WTC11 (cell line): ENCODE data around the gene SLC5A8. TPM values are rescaled to one million over a fixed set of nuclear protein-coding genes. Genes with fewer than 3 reads are reported as not detected.

Experiments used
- ATAC-seq: fragments of 200-7000 bp; cut with Tn5 transposase; 2 replicates; pipeline ENCODE4 v1.10.0; 2021; ENCODE audit warnings: mild to moderate bottlenecking, moderate library complexity
- CTCF ChIA-PET: fragments of 300-600 bp; sonication (Branson Sonifier 250); formaldehyde crosslinking; loops from one replicate; lab custom pipeline; 2021; ENCODE audit warnings: antibody characterized with exemption; lab: Charles Lee
- POLR2A ChIA-PET: fragments of 350-600 bp; sonication (Branson Sonifier 250); formaldehyde crosslinking; loops from one replicate; lab custom pipeline; 2021; ENCODE audit warnings: antibody characterized with exemption; lab: Charles Lee
- DNase-seq: peaks from one replicate; pipeline ENCODE4 v3.0.0; 2021; ENCODE audit warnings: low spot score
- H3K27ac Mint-ChIP-seq: 2 replicates; pipeline ENCODE4 v1.8.0; 2021; ENCODE audit warnings: mixed read lengths
- H3K27me3 Mint-ChIP-seq: 2 replicates; pipeline ENCODE4 v1.8.0; 2021; ENCODE audit warnings: low read depth, mild to moderate bottlenecking, moderate library complexity, mixed read lengths
- H3K36me3 Mint-ChIP-seq: 2 replicates; pipeline ENCODE4 v1.8.0; 2021; ENCODE audit warnings: mixed read lengths
- H3K4me1 Mint-ChIP-seq: 2 replicates; pipeline ENCODE4 v1.8.0; 2022; ENCODE audit warnings: mixed read lengths
- H3K4me3 Mint-ChIP-seq: 2 replicates; pipeline ENCODE4 v1.8.0; 2021; ENCODE audit warnings: mild to moderate bottlenecking, moderate library complexity, mixed read lengths
- H3K9me3 Mint-ChIP-seq: 2 replicates; pipeline ENCODE4 v1.8.0; 2021; ENCODE audit warnings: mixed read lengths
- ARID4B ChIP-seq: sonication (generic); formaldehyde crosslinking; IDR thresholded peaks from 2 replicates; pipeline ENCODE4 v1.8.0; 2023; ENCODE audit warnings: missing genetic modification reagents, mild to moderate bottlenecking, borderline replicate concordance
- E2F5 ChIP-seq: sonication (generic); formaldehyde crosslinking; IDR thresholded peaks from 2 replicates; pipeline ENCODE4 v1.8.1; 2022; ENCODE audit warnings: mild to moderate bottlenecking, moderate library complexity, missing genetic modification reagents
- ESRRA ChIP-seq: sonication (generic); formaldehyde crosslinking; IDR thresholded peaks from 2 replicates; pipeline ENCODE4 v1.8.1; 2022; ENCODE audit warnings: mild to moderate bottlenecking, missing genetic modification reagents, borderline replicate concordance
- ETV6 ChIP-seq: sonication (generic); formaldehyde crosslinking; IDR thresholded peaks from 2 replicates; pipeline ENCODE4 v1.8.1; 2022; ENCODE audit warnings: mild to moderate bottlenecking, missing genetic modification reagents
- FOXJ3 ChIP-seq: sonication (generic); formaldehyde crosslinking; IDR thresholded peaks from 2 replicates; pipeline ENCODE4 v1.9.0; 2021; ENCODE audit warnings: missing genetic modification reagents, mild to moderate bottlenecking, borderline replicate concordance
- GABPB1 ChIP-seq: sonication (generic); formaldehyde crosslinking; IDR thresholded peaks from 2 replicates; pipeline ENCODE4 v1.8.1; 2023; ENCODE audit warnings: mild to moderate bottlenecking, missing genetic modification reagents
- JAZF1 ChIP-seq: fragments of 250-450 bp; sonication (Bioruptor Pico); IDR thresholded peaks from 2 replicates; pipeline ENCODE4 v1.9.0; 2021; ENCODE audit warnings: moderate library complexity, mild to moderate bottlenecking, inconsistent platforms
- JUN ChIP-seq: sonication (generic); formaldehyde crosslinking; IDR thresholded peaks from 2 replicates; pipeline ENCODE4 v1.8.0; 2023; ENCODE audit warnings: mild to moderate bottlenecking, missing genetic modification reagents
- MAX ChIP-seq: sonication (generic); formaldehyde crosslinking; IDR thresholded peaks from 2 replicates; pipeline ENCODE4 v1.8.0; 2022; ENCODE audit warnings: mild to moderate bottlenecking, missing genetic modification reagents
- NFE2L1 ChIP-seq: sonication (generic); formaldehyde crosslinking; IDR thresholded peaks from 2 replicates; pipeline ENCODE4 v1.8.1; 2023; ENCODE audit warnings: missing genetic modification reagents
- NFYB ChIP-seq: sonication (generic); formaldehyde crosslinking; conservative IDR thresholded peaks from 2 replicates; pipeline ENCODE4 v1.8.0; 2022; ENCODE audit warnings: low read depth, missing genetic modification reagents
- RELA ChIP-seq: sonication (generic); formaldehyde crosslinking; IDR thresholded peaks from 2 replicates; pipeline ENCODE4 v1.8.1; 2022; ENCODE audit warnings: missing genetic modification reagents, mild to moderate bottlenecking, borderline replicate concordance
- SMAD3 ChIP-seq: sonication (generic); formaldehyde crosslinking; IDR thresholded peaks from 2 replicates; pipeline ENCODE4 v1.8.0; 2022; ENCODE audit warnings: missing genetic modification reagents, mild to moderate bottlenecking, borderline replicate concordance
- SOX15 ChIP-seq: fragments of 250-450 bp; sonication (Bioruptor Pico); IDR thresholded peaks from 2 replicates; pipeline ENCODE4 v1.9.0; 2021; ENCODE audit warnings: mild to moderate bottlenecking
- STAT6 ChIP-seq: sonication (generic); formaldehyde crosslinking; conservative IDR thresholded peaks from 2 replicates; pipeline ENCODE4 v1.8.1; 2023; ENCODE audit warnings: mild to moderate bottlenecking, low read depth, missing genetic modification reagents, moderate library complexity
- ZBTB21 ChIP-seq: sonication (generic); formaldehyde crosslinking; IDR thresholded peaks from 2 replicates; pipeline ENCODE4 v1.8.1; 2023; ENCODE audit warnings: mild to moderate bottlenecking, missing genetic modification reagents, borderline replicate concordance
- ZNF138 ChIP-seq: sonication (generic); formaldehyde crosslinking; conservative IDR thresholded peaks from 2 replicates; pipeline ENCODE4 v1.8.1; 2022; ENCODE audit warnings: mild to moderate bottlenecking, moderate library complexity, missing genetic modification reagents
- ZNF281 ChIP-seq: sonication (generic); formaldehyde crosslinking; IDR thresholded peaks from 2 replicates; pipeline ENCODE4 v1.8.0; 2023; ENCODE audit warnings: mild to moderate bottlenecking, missing genetic modification reagents
- ZNF671 ChIP-seq: fragments of 250-450 bp; sonication (Bioruptor Pico); IDR thresholded peaks from 2 replicates; pipeline ENCODE4 v1.8.0; 2021; ENCODE audit warnings: mild to moderate bottlenecking
- total RNA-seq: library from RNA; stranded (reverse); gene quantifications from 3 replicates; pipeline ENCODE4 v1.2.3, GENCODE V29; 2021

Gene SLC5A8
- total RNA-seq, 1 experiment from 2014 or later: not detected

GRCh38 chr12:101238306-101238705, 28.3 kb upstream of the SLC5A8 start:
- CTCF ChIA-PET: no interaction called here
- no peaks in the 10 kb centered on the region for H3K27me3 Mint-ChIP-seq
- no peak for TF ChIP-seq ZNF281 (CRISPR knock-in tag)
- TF ChIP-seq FOXJ3: no peak
- TF ChIP-seq, all 79 proteins: peak for 0
- Mint-ChIP-seq H3K4me3 (no peak overlapping the region), H3K4me1 (no peaks in the 10 kb centered on the region), H3K36me3 (no peaks in the 10 kb centered on the region), H3K9me3 (peaks cover 6% of the 10 kb centered on the region), H3K27ac (no peak overlapping the region)
- DNase-seq (no peak), ATAC-seq (no peak)
- POLR2A ChIA-PET: no interaction called here

GRCh38 chr12:101235686-101236085, 25.6 kb upstream of the SLC5A8 start:
- CTCF ChIA-PET: no interaction called here
- POLR2A ChIA-PET: no interaction called here
- DNase-seq (no peak), ATAC-seq (no peak)
- Mint-ChIP-seq H3K27me3 (no peaks in the 10 kb centered on the region), H3K27ac (no peak overlapping the region), H3K36me3 (no peaks in the 10 kb centered on the region), H3K9me3 (peaks cover 10% of the 10 kb centered on the region), H3K4me3 (no peak overlapping the region), H3K4me1 (no peaks in the 10 kb centered on the region)
- TF ChIP-seq GABPB1 (CRISPR knock-in tag) (no peak), ARID4B (CRISPR knock-in tag) (no peak), MAX (no peak)

GRCh38 chr12:101231636-101232035, 21.6 kb upstream of the SLC5A8 start:
- ChIA-PET POLR2A (no interaction called here), CTCF (no interaction called here)
- Mint-ChIP-seq H3K4me1 (no peaks in the 10 kb centered on the region), H3K36me3 (no peaks in the 10 kb centered on the region), H3K27me3 (no peaks in the 10 kb centered on the region), H3K27ac (no peak overlapping the region), H3K4me3 (no peak overlapping the region), H3K9me3 (0 out of 2 replicates have a peak, but pooled peaks cover 4% of the 10 kb centered on the region)
- no peak for ATAC-seq
- no peak for DNase-seq
- TF ChIP-seq SMAD3 (CRISPR knock-in tag): no peak
- TF ChIP-seq ESRRA (CRISPR knock-in tag): no peak
- no peak for TF ChIP-seq JUN (CRISPR knock-in tag)

- Mint-ChIP-seq H3K36me3 (no peaks in the 10 kb centered on the region), H3K27me3 (no peaks in the 10 kb centered on the region), H3K9me3 (0 out of 2 replicates have a peak, but pooled peaks cover 4% of the 10 kb centered on the region), H3K4me3 (no peak overlapping the region), H3K4me1 (no peaks in the 10 kb centered on the region), H3K27ac (no peak overlapping the region)
- no peak for DNase-seq
- ATAC-seq: peak; percentile 20; the same call in 1 of the 2 replicates
- ChIA-PET CTCF (no interaction called here), POLR2A (no interaction called here)
- TF ChIP-seq SMAD3 (CRISPR knock-in tag) (no peak), NFE2L1 (CRISPR knock-in tag) (no peak), ZNF138 (CRISPR knock-in tag) (no peak), ZNF671 (CRISPR knock-in tag) (no peak), NFYB (CRISPR knock-in tag) (no peak), SOX15 (CRISPR knock-in tag) (no peak), RELA (CRISPR knock-in tag) (no peak), ETV6 (CRISPR knock-in tag) (no peak), ZBTB21 (CRISPR knock-in tag) (no peak), STAT6 (CRISPR knock-in tag) (no peak), JAZF1 (CRISPR knock-in tag) (no peak), E2F5 (CRISPR knock-in tag) (no peak)
Observed at GRCh38 chr12:101230547-101230946, 20.5 kb upstream of the SLC5A8 start.
